Mammary epithelial cell (primary cell): Measurements from ENCODE around the gene GFOD1.

Source experiments
- CTCF ChIP-seq, 2 donors: IDR thresholded peaks in 1 of 2; conservative IDR thresholded peaks in 1 of 2; 2 replicates each; pipeline ENCODE4 v1.5.1; 2011 to 2012; ENCODE audit warnings: inconsistent platforms in 2 of 2, low read length in 2 of 2, mild to moderate bottlenecking in 2 of 2, control low read depth in 1 of 2, low read depth in 1 of 2; ENCODE audit not compliant: insufficient read depth in 1 of 2; ENCODE audit errors: extremely low read depth in 1 of 2
- EZH2 ChIP-seq: IDR thresholded peaks from 2 replicates; pipeline ENCODE4 v1.6.1; 2012; ENCODE audit warnings: low read length, inconsistent platforms, borderline replicate concordance

DNA sequence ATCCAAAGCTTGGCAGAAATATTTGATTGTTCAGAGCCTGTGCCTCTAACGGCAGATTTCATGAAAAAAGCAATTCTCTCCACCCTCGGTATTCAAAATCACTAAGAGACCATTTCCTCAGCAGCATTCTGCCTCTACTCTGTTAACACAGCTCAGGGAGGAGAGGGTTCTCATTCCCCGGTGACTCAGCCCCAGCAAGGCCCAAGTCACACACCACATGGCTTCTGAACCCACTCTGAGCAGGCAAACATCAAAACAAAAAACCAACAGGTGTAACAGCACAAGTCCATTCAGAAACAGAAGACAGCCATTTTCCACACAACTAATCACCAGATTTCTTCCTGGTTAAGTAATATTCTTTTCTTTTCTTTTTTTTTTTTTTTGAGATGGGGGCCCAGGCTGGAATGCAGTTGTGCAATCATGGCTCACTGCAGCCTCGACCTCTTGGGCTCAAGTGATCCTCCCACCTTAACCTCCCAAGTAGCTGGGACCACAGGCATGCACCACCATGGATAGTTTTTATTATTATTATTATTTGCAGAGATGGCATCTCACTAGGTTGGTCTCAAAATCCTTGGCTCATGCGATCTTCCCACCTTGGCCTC, 55.4 kb downstream of the GFOD1 start:
- TF ChIP-seq EZH2 (no peak), CTCF (conservative IDR thresholded peaks at IDR 0.05 in 1 of 2, IDR thresholded peaks at IDR 0.05 in 1 of 2; ENCODE audit: extremely low read depth in 1 of 2, insufficient read depth in 1 of 2, low read depth in 1 of 2, low read length in 2 of 2) (no peak)
